Frontal cortex (tissue), 4 donors: Measurements from ENCODE around the gene CHCHD6. TPM values are rescaled to one million over a fixed set of nuclear protein-coding genes. Genes with fewer than 3 reads are reported as not detected.
A peak's percentile ranks its signal among the peaks of the same experiment; 100 is the strongest.

ENCODE experiments used
- DNase-seq, 2 donors: peaks; one replicate each; pipeline ENCODE4 v3.0.0; 2012; ENCODE audit warnings: low spot score in 2 of 2
- FAIRE-seq: peaks from 2 replicates; lab custom pipeline; 2012; peaks lifted over from hg19 to GRCh38; lab: Jason Lieb, UNC
- total RNA-seq: library from RNA; depleted of rRNA; stranded (reverse); fragments of >200 nt; gene quantifications from one replicate; pipeline ENCODE4 v1.2.3, GENCODE V29; 2014
- donor health status: control.
- donor health status: control.
- donor health status: control.

The CHCHD6 gene
- total RNA-seq, 1 donor from 2014 or later, result 33.8 TPM

DNA sequence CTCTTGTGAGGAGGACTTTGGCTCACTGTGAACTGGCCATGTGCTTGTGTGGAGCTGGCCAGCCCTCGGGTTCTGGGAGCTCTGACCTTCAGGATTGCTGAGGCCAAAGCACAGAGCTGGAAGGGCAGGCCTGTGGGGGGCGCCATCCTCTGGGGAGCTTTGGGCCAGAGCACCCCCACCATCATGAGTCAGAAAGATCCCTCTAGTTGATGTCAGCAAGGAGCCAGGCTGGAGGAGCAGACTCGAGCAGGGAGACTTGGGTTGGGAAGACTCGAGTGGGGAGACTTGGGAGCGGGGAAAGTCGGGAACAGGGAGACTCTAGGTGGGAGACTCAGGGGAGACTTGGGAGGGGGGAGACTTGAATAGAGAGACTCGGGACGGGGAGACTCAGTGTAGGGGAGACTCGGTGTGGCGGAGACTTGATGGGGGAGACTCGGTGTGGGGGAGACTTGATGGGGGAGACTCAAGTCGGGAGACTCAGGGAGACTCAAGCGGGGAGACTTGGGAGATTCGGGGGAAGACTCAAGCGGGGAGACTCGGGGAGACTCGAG is 241.2 kb downstream of the CHCHD6 start:
- DNase-seq (no peak), FAIRE-seq (no peak)

- DNase-seq (no peak), FAIRE-seq (no peak)
These were observed 241.9 kb downstream of the CHCHD6 start for GRCh38 chr3:126945891-126946290.

- DNase-seq (no peak), FAIRE-seq (no peak)
These were observed 242.4 kb downstream of the CHCHD6 start for GRCh38 chr3:126946405-126946804.

- DNase-seq, result no peak
- FAIRE-seq, result no peak
These were observed 243.4 kb downstream of the CHCHD6 start for GRCh38 chr3:126947429-126947828.

DNA sequence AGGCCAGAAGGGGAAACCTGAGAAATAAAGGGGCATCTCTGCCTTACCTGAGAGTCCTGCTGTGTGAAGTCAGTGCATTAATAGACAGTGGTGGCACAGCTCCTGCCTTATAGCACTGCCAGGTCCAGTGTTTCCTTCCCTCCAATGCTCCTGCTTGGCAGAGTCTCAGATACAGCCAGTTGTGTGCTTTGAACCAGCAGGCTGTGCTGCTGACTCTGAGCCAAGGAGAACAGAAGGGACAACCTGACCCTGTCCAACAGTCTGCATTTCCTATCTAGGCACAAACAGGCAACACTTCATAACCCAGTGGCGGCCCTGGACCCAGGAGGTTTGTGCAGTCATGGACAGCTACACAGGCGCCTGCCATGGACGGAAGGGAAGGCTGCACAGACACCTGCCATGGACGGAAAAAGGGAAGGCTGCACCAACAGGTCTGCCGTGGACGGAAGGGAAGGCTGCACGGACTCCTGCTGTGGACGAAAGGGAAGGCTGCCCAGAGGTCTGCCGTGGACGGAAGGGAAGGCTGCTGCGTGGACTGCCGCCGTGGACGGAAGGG is 245.0 kb downstream of the CHCHD6 start:
- FAIRE-seq, result no peak
- no peak for DNase-seq

DNA sequence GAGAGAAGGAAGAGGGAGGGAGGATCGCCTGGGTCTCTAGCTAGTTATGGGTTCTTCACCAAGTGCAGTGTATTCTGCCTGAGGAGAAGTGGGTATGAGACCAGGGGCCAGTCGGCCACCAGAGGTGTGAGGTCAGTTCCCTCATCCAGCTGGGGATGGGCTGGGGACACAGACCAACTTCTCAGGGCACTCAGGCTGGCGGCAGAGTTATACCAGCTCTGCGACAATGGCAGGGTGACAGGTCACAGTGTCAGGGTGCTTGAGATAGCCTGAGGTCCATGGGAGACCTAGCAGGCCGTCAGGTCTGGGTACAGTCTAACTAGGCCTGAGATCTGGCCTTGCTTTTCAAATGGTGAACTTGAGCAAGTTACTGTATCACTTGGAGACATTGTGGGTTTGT is 247.5 kb downstream of the CHCHD6 start:
- DNase-seq (no peak), FAIRE-seq (no peak)

DNA sequence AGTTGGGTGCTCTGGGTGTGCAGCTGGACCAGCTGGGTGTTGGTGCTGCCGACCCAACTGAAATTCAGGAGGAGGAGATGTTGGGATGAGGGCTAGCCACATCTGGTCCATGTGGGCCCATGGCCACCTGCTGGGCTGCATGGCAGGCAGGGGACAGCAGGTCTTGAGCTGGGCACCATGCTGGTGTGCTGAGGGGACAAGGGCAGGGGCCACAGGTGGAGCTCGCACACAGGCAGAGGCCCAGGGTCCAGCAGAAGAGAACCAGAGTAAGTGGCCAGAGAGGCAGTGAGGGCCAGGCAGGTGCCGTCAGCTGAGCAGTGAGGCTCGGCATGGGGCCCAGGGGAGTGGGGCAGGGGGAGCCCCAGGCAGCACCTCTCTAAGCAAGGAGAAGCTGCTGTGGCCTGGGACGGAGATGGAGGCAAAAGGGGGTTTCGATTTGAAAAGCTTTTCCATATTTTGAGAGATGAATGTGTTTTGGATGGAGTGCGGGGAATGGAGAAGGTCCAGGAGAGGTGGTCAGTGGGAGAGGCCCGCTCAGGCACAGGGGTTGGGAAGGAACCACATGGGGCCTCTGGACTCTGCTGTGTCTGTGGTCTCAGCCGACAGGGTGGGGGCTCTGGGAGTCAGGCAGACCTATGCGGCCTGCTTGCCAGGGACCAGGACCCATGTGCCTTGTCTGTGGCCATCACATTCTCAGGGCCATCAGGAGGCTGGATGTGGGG is 248.4 kb downstream of the CHCHD6 start:
- FAIRE-seq (no peak), DNase-seq (no peak)

DNA sequence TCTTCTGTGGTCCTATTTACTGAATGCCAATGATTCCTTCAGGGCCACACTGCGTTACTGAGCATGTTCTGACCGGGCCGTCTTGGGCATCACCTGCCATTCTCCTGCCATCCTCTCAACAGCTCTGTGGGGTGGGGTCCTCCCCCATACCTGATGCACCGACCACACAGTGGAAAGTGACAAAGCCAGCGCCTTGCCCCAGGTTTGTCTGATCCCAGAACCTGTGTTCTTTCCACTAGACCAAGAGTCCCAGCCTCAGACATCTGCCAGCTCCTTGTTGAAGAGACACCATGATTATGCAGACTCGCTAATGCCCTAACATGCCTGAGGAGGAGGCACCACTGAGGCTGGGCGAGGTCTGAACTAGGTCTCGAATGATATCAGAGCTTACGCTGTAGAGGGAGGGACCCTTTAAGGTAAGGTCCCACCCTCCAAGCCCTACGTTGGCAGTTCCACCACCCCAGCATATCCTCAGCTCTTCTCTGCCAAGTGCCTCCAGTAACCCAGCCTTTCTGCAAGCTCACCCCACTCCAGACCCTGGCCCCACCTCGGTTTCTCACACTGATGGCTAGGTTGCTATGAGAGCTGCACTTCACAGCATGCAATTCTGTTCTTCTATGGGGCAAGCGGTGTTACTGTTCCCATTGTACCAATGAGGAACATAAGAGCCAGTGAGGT is 249.1 kb downstream of the CHCHD6 start:
- no peak for DNase-seq
- no peak for FAIRE-seq

GRCh38 chr3:126954141-126954842 is 250.3 kb downstream of the CHCHD6 start:
- FAIRE-seq, result no peak
- no peak for DNase-seq

DNA sequence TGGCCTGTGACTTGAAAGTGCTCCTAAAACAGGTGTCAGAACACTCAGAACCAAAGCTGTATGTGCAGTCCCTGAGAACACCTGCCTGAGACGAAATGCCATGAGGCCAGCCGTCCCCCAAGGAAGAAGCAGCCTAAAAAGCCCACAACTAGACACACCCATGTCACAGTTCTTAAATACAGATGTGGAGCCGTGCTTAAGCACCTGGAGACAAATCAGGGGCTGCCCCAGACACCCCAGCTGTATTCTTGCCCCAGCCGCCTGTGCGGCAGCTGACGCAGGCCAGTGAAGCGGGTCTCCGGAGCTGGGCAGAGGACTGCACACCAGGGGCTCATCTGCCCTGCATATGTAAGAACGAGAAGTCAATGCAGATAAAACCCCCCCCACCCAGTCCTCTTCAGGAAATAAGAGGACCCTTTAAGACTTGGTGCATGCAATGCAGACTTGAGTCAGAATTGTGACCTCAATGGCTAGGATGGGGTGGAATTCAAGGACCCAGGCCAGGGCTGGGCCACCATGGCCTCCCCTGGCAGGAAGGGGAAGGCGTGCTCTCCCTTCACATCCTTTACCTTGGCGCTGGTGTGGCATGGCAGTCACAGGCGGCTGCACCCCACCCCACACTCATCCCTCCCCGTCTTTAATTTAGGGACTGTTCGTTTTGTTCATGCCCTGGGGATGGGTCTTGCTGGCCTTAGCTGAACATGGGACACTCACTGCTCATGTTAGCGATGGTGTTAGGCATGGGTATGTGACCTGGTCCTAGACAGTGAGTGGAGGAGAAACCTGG is 251.2 kb downstream of the CHCHD6 start:
- FAIRE-seq (no peak), DNase-seq (no peak)

GRCh38 chr3:126956361-126956760 is 252.3 kb downstream of the CHCHD6 start:
- DNase-seq (no peak), FAIRE-seq (no peak)

- no peak for FAIRE-seq
- no peak for DNase-seq
These were observed 253.0 kb downstream of the CHCHD6 start for GRCh38 chr3:126956866-126957650.

GRCh38 chr3:126957776-126958637 is 254.0 kb downstream of the CHCHD6 start:
- no peak for FAIRE-seq
- DNase-seq, result no peak

DNA sequence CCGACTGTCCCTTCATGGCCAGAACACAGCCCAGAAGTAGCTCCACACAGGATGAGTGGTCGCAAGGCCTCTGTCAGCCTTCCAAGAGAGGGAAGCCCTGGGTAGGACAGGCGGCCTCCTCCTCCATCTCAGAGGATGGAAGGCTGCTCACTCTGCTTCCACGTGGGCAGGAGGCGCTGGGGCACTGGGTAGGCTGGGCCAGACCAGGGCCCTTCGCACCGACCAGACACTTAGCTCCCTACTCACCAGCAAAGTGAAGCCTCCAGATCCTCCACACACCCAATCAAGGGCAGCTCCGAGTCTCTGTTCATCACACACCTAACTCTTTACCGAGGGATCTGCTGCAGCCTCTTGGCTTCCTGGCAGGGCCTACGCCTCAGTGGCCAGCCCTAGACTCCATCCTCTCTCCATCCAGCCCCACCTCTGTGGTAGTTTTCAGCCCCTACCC is 254.6 kb downstream of the CHCHD6 start:
- FAIRE-seq, result no peak

GRCh38 chr3:126959136-126959920 is 255.3 kb downstream of the CHCHD6 start:
- FAIRE-seq (no peak), DNase-seq (no peak)

More for the DNA sequence above, 254.6 kb downstream of the CHCHD6 start:
- DNase-seq, result no peak

GRCh38 chr3:126959921-126960603 is 256.0 kb downstream of the CHCHD6 start:
- FAIRE-seq, result no peak
- DNase-seq, result peak; percentile 36 to 62

DNA sequence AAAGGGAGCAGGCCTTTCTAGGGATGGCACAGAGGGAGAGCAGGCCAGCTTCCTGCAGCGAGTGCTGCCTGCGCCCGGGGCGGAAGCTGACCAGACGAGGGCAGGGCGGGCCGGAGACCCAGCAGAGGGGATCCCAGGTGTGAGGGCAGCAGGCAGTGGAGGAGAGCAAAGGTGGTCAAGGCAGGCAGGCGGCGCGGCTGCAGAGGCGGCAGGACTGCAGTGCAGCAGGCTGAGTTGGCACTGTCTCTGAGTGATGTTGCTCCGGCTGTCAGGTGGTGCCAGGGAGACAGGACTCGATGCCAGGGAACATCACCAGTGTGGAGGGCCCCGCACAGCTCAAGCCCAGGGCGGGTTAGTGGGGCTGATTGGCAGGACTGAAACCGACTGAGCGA is 256.6 kb downstream of the CHCHD6 start:
- no peak for FAIRE-seq

More for the DNA sequence above, 256.6 kb downstream of the CHCHD6 start:
- no peak for DNase-seq
